ENCODE data around the gene LIPA. TPM values are rescaled to one million over a fixed set of nuclear protein-coding genes. Genes with fewer than 3 reads are reported as not detected.
"Not testable (repeated sequence)": the region's sequence is repeated elsewhere in the genome, so short reads cannot be mapped to it uniquely, and the experiment has no call there.

LIPA gene
- total RNA-seq: 19.3 TPM
- long read RNA-seq, transcript LIPA-202 (10 exons, 2,782 nt): major isoform, 15 of 18 reads
- long read RNA-seq, partial matches to known transcripts: 1 of 18 reads
- long read RNA-seq, other reads (novel, unspliced or antisense): 2 of 18 reads

DNA sequence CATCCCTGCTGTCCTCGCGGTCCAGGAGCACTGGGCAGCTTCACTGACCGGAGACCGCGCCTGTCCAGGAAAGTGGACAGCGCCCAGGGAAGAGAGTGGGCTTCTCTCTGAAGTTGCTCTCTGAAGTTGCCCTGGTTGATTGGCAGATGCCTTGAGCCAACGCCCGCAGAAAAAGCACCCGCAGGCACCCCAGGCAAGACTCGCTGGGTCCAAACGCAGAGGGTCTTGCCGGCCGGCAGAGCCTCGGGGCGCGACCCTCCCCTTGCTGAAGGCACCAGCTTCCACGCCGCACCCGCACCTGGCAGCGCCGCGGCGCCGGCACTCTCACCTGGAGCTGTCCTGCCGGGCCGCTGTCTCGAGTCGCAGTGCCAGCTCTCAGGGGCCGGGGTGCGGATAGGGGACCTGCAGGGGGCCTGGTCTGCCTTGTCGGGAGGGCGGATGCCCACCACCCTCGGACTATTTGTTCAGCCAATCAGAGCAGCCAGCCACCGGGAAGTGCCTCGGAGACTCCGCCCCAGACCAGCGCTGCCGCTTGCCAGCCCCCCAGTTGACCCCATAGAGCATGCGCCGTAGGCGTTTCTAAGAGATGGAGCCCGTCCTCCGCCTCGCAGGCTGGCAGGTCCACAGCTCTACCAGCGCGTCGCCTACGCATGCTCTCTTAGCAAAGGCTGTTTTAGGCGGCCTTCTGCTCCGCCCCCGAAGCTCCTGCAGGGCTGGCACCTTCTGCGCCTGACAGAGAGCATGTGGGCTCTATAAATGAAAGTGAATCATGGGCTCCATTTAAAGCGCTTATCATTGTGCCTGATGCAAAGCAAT, at the start of gene LIPA:
Gene LIPA, minus strand, starts transcription at position 367 of the 816 bp plus-strand sequence. CDS start 4,127 bp downstream, outside the sequence.
- peak; percentile 96 for DNase-seq (ENCODE audit: missing footprints)
- intact Hi-C loops (cut with DNase I): no loop called here
- peak; percentile 99 for ATAC-seq

DNA sequence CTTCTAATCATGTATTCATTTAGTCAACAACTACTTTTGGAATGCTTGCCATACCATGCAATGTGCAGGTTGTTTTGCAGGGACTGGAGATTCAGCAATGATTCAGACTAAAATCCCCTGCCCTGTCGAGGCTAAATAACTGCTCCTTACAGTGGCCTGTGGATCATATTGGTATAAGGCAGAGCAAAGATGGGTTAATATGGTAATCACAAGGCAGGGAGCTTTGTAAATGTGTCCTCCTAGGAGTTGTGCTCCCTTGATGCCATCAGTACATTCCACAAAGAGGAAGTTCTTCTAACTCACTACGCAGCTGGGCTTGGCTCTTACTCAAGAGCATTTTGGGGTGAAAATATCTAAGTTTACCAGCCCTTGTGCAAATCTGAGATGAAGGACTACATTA, 49.7 kb upstream of the LIPA start:
- ATAC-seq: peak; percentile 62
- DNase-seq (ENCODE audit: missing footprints): no peak
- intact Hi-C loops (cut with DNase I): loop anchor here (5.0 kb wide), 1 partner anchor 66 kb away; no protein-coding TSS in a partner anchor

DNA sequence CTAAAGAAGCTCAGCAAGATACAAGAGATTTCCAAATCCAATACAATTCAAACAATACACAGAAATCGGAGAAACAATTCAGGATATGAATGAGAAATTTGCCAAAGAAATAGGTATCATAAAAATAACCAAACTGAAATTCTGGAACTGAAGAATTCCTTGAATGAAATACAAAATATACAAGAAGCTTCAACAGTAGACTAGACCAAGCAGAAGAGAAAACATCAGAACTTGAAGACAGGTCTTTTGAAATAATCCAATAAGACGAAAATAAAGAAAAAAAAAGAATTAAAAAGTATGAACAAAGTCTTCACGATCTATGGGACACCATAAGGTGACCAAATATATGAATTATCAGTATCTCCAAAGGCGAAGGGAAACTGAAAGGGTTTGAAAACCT, 47.5 kb upstream of the LIPA start:
- no peak for ATAC-seq
- DNase-seq (ENCODE audit: missing footprints): no peak
- intact Hi-C loops (cut with DNase I): no loop called here

DNA sequence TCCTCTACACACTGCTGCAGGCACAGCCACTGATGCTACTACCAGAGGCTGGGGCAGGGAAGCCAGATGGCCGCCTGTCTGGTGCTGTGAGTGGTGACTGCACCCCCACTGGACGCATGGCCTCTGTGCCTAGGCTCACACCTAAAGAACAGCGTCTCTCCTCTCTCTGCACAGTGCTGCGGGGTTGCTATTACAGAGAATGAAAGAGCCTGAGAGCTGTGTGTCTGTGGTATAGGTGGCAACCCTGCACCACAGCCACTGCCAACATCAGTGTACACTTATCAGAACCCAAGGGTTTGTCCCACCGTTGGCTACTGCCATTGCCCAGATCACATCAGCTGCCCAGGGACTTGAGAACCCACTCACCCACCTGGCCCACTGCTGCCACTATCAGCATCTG, 46.2 kb upstream of the LIPA start:
- ATAC-seq: no peak
- intact Hi-C loops (cut with DNase I): no loop called here

DNA sequence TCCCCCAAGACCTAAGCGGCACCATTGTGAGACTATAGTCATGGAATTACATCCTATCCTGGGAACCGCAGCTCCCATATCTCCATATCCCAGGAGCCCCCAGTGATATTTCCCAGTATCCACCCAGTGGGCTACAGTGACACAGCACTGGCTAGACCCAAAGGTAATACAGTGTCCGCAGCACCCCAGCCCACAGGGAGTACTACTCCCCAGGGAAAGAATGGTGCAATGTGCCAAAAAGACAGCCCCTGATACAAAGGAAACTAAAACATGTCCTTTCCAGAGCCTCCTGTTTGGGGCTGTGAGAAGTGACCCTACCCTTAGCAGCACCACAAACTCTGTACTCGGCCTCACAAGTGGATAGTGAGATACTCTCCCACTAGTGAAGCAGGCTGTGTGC, 45.8 kb upstream of the LIPA start:
- DNase-seq (ENCODE audit: missing footprints) (no peak), ATAC-seq (no peak)
- intact Hi-C loops (cut with DNase I): no loop called here

More for the DNA sequence above, 46.2 kb upstream of the LIPA start:
- no peak for DNase-seq (ENCODE audit: missing footprints)

DNA sequence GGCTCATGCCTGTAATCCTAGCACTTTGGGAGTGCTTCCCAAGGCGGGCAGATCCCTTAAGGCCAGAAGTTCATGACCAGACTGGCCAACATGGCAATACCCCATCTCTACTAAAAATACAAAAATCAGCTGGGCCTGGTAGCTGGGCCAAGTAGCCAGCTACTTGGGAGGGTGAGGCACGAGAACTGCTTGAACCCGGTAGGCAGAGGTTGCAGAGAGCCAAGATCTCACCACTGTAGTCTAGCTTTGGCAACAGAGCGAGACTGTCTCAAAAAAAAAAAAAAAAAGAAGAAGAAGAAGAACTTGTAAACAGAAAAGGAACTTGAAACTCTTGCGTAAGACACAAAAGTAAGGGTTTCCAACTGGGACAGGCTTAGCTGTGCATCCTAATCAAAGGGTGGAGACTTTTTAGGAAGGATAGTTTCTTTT, 44.7 kb upstream of the LIPA start:
- peak; percentile 79 for ATAC-seq
- no peak for DNase-seq (ENCODE audit: missing footprints)
- intact Hi-C loops (cut with DNase I): no loop called here

DNA sequence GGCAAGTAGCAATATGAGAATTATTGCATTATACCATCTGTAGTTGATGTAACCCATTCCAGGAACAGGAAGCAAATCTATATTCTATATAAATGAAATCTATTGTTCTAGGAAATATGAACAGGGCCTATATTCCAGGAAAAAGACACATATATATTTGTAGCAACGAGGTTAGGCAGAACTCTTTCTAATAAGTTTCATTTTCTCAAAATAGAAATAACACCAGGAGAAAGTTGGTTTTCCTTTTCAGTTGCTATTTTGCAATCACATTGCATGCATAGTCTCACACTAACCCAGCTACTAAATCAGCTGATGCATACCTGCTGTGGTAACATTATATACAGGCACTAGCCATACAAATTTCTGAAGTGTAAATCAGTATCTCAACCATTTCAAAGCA, 44.0 kb upstream of the LIPA start:
- DNase-seq (ENCODE audit: missing footprints): no peak
- intact Hi-C loops (cut with DNase I): no loop called here
- ATAC-seq: peak; percentile 33

DNA sequence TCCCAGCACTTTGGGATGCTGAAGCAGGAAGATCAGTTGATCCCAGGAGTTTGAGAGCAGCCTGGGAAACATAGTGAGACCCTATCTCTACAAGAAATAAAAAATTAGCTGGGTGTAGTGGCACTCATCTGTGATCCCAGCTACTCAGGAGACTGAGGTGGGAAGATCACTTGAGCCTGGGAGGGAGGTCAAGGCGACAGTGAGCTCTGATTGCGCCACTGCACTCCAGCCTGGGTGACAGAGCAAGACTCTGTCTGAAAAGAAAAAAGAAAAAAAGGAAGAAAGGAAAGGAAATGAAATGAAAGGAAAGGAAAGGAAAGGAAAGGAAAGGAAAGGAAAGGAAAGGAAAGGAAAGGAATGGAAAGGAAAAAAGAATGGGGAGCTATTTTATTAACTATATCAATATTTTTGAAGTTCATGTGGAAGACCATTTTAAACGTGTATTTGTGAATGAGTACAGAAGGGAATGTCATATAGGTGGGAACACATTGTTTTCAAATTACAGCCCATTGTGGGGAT, 43.2 kb upstream of the LIPA start:
- ATAC-seq (no peak), DNase-seq (ENCODE audit: missing footprints) (no peak)
- intact Hi-C loops (cut with DNase I): no loop called here

DNA sequence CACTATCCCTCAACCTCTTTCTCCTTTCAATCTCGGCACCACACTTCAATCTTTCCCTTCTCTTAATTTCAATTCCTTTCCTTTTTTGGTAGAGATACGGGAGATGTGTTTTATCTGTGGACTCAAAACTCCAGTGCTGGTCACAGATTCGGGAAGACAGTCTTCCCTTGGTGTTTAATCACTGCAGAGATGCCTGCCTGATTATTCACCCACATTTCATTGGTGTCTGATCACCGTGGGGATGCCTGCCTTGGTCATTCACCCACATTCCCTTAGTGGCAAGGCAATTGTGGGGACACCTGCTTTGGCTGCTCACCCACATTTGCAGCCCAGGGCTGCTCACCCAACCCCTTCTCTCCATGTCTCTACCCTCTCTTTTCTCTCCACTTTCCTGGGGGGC, 33.7 kb upstream of the LIPA start:
- DNase-seq (ENCODE audit: missing footprints); intact Hi-C loops (cut with DNase I): not testable (repeated sequence)

DNA sequence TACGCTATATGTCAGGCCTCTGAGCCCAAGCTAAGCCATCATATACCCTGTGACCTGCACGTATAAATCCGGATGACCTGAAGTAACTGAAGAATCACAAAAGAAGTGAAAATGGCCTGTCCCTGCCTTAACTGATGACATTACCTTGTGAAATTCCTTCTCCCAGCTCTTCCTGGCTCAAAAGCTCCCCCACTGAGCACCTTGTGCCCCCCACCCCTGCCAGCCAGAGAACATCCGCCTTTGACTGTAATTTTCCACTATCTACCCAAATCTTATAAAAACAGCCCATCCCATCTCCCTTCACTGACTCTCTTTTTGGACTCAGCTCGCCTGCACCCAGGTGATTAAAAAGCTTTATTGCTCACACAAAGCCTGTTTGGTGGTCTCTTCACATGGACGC, 33.1 kb upstream of the LIPA start:
- DNase-seq (ENCODE audit: missing footprints); ATAC-seq: not testable (repeated sequence)
- intact Hi-C loops (cut with DNase I): loop anchor here (5.0 kb wide), 1 partner anchor 43 kb away; the partner anchor contains the start of gene IFIT3

More for the DNA sequence above, 33.7 kb upstream of the LIPA start:
- ATAC-seq: not testable (repeated sequence)

DNA sequence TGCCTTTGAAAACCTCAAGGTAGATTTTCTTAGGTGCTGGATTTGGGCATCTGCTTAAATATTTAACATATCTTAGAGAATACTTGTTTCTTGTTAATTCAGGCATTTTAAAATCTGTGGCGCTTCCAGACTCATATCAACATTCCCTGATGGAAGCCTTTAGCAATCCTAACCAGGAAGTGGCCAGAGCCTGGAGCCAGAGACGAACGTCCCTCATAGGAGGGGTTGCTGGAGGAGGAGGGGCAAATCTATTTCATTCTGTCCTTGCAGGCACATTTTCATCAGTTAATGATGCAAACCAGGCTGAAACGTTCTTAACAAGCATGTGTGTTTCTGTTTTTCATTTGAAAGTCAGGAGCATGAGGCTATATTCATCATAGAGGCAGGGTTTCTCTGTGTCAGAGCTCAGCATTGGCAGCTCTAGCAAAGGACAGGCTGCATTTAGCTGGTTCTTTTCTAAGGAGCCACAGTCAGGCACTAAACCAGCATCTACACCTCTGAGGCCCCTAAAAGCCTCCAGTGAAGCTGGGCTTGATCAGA, 32.4 kb upstream of the LIPA start:
- DNase-seq (ENCODE audit: missing footprints) (peak; percentile 76), ATAC-seq (peak; percentile 97)
- intact Hi-C loops (cut with DNase I): loop anchor here (5.0 kb wide), 1 partner anchor 43 kb away; the partner anchor contains the start of gene IFIT3

DNA sequence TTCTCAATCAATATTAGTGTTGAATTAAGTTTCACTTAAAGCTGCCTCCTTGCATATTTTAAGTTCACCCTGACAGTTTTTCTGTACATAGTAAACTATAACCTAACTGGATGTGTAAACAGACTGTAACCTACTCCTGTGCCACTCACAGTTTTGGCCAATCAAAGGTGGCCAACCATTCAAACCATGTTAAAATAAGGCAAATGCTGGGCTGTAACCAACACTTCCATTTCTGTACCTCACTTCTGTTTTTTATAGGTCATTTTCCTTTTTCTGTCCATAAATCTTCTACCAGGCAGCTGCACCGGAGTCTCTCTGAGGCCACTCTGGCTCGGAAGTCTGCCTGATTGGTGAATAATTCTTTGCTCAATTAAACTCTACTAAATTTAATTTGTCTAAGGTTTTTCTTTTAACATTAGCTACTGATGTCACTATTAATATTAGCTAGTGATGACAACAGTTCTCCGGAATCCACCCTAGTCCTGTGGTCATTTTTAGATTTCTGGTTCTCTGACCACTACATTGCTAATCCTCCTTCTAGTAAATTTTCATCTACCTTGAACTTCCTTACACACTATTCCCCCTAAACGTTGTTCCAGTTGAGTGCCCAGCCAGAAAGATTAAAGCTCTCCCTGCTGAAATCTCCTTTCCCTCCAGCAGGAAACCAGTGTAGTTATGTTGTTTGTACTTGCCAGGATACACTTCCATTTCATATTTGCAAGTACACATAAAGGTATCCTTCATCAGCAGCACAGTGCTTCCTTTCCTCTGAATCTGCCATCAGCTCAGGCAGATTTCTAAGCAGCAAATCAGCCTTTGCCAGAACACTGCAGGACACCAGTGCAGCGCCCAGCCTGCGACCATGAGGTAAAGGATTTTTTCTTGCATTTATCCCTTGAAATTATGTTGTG, 31.7 kb upstream of the LIPA start:
- DNase-seq (ENCODE audit: missing footprints) (no peak), ATAC-seq (peak; percentile 60)
- intact Hi-C loops (cut with DNase I): loop anchor here (5.0 kb wide), 1 partner anchor 44 kb away; the partner anchor contains the start of gene IFIT3

DNA sequence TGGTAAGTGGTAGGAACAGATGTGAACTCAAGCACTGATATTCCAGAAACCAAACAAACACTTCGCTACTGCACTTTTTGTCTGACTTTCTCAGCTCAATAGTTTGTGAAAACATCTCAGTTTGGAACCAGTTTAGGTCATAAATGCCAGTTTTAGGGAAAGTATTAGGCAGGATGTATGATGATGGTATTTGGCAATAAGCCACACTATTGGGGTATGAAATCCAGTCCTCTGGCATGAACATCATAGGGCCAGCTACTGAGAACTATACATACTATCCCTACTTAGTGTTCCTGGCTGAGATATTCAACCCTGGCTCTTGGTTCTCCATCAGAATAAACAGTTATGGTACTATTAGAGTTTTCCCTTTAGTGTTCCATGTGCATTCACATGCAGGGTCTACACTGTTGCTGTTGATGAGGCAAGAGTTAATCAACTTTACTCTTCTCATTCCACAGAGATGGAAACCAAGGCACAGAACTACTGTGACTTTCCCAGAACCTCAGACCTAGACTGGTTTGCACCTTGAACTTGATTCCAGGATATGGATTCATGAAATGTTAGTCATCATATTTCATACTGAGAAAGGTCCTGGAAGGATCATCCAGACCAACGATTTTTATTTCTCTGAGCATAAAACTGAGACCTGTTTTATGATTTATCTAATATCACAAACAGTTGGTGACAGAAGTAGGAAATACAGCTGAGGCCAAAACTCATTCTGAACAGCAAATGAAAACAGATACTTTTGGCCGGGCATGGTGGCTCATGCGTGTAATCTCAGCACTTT, 30.2 kb upstream of the LIPA start:
- DNase-seq (ENCODE audit: missing footprints): no peak
- ATAC-seq: no peak
- intact Hi-C loops (cut with DNase I): loop anchor here (5.0 kb wide), 1 partner anchor 46 kb away; the partner anchor contains the start of gene IFIT3

DNA sequence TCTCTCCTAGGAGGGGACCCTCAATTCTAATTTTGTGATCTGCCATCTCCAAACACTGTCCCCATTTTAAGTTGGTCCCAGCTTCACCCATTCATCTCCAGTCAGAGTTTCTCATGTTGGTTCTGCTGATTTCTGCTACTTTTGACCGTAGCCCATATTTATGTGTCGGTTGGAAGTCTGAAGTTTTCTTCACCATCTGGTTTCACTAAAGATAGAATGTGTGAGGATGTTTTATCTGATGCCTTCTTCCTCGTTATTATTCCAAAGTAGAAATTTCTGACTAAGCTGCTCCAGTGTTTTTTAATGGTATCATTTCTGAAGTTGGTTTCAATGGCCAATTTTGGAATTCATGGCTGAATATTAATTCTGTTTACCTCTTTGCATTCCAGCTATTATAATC, 28.9 kb upstream of the LIPA start:
- ATAC-seq (no peak), DNase-seq (ENCODE audit: missing footprints) (no peak)
- intact Hi-C loops (cut with DNase I): loop anchor here (5.0 kb wide), 1 partner anchor 47 kb away; the partner anchor contains the start of gene IFIT3

DNA sequence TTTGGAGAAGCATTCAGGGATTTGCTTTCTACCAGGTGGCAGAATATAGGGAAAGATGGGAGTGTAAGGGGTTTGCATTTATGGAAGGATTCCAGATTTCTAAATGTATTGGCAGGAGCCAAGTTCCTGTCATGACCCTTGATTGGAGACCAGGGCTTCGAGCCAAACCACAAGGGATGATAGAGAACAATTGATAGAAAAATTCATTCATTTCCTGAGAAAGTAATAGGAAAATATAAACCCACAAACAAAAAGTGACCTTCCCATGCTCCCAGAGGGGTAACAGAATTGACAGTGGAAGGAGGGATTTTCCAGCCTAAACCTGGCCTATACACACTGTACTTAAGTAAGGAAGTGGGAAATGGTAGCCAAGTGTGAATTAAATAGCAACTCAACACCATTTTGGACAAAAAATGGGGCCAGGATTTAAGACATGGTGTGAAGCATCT, 27.9 kb upstream of the LIPA start:
- DNase-seq (ENCODE audit: missing footprints) (no peak), ATAC-seq (no peak)
- intact Hi-C loops (cut with DNase I): no loop called here

DNA sequence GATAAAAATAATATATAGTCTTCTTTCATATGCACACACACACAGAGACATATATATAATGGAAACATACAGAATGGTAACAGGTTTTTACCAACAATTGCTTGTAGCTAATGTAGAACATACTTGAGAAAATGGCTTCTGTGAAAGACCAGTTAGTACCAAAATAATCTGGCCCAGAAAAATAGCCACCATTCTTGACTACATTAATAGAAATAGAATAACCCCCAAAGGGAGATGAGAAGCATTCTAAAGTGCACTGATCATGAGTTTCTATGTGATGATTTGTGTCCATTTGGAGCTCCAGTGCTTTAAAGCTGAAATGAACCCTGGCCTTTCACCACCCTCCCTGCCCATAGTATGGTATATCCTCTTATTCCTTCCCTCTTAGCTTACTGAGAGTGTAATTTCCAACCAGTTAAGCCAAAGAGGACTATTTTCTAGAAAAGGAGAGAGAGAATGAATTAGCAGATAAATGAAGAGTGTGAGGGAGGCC, 27.4 kb upstream of the LIPA start:
- intact Hi-C loops (cut with DNase I): no loop called here
- no peak for ATAC-seq

DNA sequence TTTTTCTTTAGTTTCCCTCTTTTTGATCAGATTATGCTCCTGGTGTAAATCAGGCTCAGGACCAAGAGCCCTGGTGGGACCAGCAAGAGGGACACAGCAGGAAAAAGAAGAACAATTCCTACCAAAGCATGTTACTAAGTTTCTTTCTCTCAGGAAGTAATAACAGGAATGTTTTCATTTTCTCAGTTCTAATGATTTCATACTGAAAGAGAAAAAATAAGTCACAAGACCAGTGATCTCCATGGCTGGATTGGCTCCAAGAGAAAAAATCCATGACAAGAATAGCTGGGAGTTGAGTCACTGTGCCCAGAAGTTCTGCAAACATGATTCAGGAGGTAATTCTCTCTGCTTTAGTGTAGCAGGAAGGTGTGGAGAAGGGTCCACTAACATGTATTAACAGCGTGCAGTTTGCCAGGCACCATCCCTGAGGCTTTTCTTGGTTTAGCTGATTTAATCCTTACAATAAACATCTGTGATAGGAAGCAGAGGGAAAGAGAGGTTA, 26.5 kb upstream of the LIPA start:
- intact Hi-C loops (cut with DNase I): no loop called here

More for the DNA sequence above, 27.4 kb upstream of the LIPA start:
- no peak for DNase-seq (ENCODE audit: missing footprints)

More for the DNA sequence above, 26.5 kb upstream of the LIPA start:
- DNase-seq (ENCODE audit: missing footprints) (no peak), ATAC-seq (peak; percentile 58)

Data from Right ventricle myocardium inferior (tissue), 1 donor.